ENCODE data around the gene RAB15.

The RAB15 gene

GRCh38 chr14:64971943-64972791, at the start of gene RAB15:
Gene RAB15, minus strand, starts transcription at chr14:64972336. Its CDS starts 260 bp downstream, at chr14:64972076.
- peak; percentile 45 for DNase-seq

GRCh38 chr14:65019944-65020566, 47.9 kb upstream of the RAB15 start:
- DNase-seq, result no peak

DNA sequence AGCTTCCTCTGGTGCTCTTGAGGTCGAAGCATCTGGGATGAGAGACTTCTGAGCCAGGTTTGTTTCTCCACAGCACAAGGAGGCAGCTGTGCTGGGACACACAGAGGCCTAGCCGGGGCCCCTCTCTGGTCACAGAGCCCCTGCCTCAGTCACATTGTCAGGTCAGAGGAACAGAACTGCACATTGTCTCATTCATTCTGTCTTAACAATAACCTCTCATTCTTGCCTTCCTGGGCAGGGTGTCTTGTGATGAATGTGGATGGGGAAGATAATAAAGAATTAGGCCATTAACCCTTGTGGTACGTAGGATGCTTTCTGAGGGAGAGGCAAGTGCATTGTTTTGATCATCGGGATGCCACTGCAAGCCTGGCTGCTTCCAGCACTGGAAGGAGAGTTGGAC, 44.3 kb upstream of the RAB15 start:
- DNase-seq, result no peak

- no peak for DNase-seq
Measured at GRCh38 chr14:65015391-65015790, 43.3 kb upstream of the RAB15 start.

DNA sequence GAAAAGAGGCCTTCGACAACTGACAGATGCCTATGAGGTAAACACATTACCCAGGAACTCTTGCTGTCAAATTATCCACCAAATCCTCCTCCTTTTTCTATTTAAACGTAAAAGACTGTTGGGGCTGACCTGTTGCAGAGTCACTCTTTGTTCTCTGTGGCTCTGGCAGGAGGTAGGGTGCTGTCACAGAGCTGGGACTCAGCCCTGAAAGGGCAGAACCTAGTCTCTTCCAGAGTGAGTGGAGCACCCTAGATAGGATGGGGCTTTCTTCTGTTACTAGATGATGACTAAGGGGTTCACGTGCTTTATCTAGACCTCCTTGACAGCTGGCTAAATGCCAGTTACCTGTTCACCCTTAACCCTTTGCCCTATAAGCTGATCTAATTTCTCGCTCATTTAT, 40.2 kb upstream of the RAB15 start:
- DNase-seq, result no peak

DNA sequence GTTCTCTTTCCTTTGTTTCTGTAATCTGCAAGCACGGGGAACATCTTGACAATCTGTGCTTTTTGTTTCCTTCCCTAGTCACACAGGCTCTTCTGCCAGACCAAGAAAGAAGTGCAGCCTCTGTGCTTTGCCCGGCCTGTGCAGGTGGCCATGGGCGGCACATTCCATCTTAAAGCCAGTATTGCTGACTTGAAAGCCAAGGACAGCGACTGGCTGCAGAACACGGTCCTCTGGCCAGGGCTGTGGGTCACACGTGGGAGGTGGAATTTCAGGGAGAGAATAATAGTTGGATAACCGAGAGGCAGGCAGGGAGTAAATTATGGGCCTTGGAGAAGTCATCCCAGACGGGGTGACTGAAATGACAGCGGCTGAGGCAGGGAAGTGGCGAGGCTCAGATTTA, 39.4 kb upstream of the RAB15 start:
- DNase-seq, result no peak

DNA sequence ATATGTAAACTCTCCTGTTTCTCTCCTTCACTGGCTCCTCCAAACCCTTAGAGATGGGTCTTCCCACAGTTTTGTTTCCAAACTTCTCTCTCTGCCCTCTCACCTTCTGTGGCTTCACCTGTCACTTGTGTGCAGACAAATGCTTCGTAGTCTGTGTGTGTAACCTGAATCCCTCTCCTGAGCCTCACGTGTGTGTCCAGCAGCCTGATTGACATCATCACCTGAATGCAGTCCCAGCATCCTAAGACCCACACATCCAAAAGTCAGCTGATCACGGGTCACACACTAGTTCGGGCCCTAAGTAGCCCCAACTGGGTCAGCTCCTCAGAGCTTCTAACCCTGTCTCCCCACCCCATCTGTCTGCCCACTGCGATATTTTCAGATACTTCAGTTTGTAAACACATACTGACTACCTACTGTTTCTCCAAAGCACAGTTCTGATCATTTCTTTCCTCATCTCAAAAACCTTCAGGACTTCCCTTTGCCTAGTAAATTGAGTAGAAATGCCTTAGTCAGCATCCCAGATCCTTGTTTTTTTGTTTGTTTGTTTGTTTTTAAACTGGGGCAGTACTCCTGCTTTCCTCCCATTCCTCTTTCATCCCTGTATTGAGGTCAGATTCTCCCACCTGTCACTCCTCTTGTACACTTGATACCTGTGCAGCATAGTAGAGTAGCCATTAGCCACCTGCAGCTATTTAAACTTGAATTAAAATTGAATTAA, 38.2 kb upstream of the RAB15 start:
- no peak for DNase-seq

- DNase-seq, result no peak
Measured at GRCh38 chr14:65007202-65007601, 35.1 kb upstream of the RAB15 start.

DNA sequence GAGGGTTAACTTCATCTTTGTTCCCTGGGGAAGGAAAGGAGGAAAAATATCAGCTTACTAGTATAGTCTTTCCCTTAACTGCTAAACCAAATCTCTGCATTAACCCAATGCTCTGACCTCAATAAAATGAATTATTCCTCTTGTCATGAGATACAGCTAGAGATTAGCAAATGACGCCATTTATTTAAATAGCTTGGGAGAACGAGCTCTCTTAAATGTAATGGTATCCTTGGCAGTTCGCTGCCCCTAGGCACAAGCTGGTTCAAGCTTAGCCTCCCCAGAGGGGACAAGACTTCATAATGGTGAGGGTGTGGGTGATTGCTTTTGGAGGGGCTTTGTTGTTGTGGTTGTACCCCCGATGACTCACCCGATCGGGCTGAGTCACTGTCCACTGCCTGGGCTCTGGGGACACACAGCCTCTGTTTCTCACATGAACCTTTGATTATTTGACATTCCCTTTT, 34.2 kb upstream of the RAB15 start:
- DNase-seq, result no peak

DNA sequence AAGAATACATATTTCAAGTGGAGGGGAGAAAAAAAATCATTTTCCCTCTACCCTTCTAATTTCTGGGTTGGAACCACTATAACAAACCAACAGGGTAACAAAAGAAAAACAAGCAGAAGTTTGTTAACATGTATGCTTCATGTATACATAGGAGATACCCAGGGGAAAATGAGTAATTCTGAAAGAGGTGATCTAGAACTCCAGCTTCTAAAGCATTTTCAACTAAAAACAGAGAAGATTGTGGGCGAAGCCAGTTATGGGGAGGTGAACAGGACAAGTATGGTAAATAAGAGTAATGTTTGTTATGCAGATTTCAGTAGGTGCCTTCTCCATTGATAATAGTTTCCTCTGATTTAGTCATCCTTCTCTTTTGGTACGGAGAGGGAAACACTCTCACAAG, 31.3 kb upstream of the RAB15 start:
- DNase-seq, result no peak

- no peak for DNase-seq
Measured at GRCh38 chr14:65002586-65003210, 30.6 kb upstream of the RAB15 start.

GRCh38 chr14:65001723-65002122, 29.6 kb upstream of the RAB15 start:
- no peak for DNase-seq

DNA sequence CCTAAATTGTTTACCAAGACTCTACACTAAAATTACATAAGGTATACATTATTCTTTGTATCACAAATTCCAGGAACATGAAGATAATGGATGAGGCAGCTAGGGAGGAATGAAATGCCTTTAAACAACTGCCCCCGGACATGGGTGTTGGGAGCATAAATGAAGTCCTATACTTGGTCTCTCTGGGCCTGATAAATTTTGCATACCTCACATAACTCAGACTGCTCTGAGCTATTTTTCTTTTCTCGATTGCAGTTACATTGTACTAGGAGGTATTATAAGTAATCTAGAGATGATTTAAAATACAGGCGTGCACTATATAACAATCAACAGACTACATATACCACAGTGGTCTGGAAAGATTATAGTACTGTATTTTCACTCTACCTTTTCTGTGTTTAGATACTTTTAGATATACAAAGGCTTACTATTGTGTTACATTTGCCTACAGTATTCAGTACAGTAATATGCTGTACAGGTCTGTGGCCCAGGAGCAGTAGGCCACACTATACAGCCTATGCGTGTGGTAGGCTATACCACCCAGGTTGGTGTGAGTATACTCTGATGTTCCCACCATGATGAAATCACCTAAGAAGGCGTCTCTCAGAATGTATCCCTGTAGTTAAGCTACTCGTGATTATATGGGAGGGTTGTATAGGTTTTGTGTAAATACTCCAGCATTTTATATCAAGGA, 28.9 kb upstream of the RAB15 start:
- DNase-seq, result no peak

DNA sequence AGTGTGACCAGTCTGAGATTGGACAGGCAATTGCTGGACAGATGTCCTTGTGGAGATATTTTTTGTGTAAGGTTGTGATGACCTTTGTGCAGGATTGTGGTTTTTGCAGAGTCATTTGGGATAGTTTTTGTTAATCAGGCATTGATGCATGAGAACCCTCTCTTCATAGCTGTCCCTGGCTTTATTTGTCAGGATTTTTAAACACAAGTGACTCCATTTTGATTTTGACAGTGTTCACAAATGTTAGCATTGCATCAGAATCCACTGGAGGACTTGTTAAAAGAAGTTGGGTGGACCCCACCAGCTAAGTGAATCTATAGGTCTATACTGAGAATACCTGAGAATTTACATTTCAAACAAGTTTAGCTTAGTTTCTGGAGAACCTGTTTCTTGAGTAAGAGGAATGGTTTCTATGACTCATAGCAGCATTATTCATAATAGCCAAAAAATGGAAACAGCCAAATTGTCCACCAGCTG, 26.4 kb upstream of the RAB15 start:
- DNase-seq, result no peak

DNA sequence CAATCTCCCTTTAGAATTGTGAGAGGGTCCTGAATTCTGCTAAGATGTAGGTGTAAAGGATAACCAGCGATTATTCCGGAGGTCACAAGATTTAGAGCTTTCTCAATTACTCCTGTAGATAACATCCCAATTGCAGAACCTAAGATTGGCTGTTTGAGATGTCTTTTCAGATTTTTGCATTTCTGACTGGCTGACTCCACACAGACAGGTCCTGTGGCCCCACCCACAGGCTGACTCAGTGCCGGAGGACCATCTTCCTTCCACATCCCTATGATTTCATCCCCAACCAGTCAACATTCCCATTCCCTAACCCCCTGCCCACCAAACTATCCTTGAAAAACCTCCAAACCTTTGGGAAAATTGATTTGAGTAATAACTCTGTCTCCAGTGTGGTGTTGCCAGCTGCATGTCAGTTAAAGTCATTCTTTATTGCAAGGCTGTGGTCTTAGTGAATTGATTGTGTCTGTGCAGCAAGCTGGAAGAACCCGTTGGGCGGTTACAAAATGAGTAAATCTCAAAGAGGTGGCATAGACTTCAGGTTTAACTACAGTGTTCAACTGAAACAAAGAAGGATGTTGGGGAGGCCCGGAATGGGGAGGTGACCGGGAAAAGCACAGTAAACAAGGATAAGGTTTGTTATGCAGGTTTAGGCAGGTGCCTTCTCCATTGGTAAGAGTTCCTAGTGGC, 25.1 kb upstream of the RAB15 start:
- no peak for DNase-seq

DNA sequence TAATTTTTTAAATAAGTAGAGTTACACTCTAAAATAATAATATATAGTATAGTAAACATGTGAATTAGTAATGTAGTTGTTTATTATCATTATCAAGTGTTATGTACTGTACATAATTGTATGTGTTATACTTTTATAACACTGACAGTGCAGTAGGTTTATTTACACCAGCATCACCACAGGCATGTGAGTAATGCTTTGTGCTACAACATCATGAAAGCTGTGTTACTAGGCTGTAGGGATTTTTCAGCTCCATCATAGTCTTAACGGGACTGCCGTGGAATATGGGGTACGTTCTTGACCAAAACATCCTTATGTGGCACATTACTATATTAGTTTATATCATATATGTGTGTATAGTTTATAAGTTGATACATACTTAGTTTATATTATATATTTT, 23.2 kb upstream of the RAB15 start:
- no peak for DNase-seq

- DNase-seq, result no peak
Measured at GRCh38 chr14:64994540-64994939, 22.4 kb upstream of the RAB15 start.

GRCh38 chr14:64993266-64993930, 21.3 kb upstream of the RAB15 start:
- no peak for DNase-seq

- no peak for DNase-seq
Measured at GRCh38 chr14:64992328-64992885, 20.3 kb upstream of the RAB15 start.

DNA sequence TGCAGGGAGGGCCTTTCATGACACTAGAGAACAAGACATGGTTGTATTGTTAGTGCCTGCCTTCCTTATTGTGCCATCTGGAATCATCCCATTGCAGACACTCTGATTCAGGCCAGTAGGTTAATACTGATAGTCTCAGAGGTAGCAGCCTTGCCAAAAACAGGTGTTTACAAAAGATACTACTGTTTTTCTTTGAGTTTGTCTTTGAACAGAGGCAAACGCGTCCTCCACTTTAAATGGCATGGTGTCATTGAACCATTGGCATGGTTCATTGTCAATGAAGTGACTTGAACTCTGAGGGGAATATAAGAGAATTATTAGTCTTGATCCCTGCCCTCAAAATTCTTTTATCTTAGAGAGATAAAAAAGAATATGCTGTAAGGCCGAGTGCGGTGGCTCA, 18.8 kb upstream of the RAB15 start:
- no peak for DNase-seq

GRCh38 chr14:64990296-64990695, 18.2 kb upstream of the RAB15 start:
- no peak for DNase-seq
